Natural killer cell (primary cell): ENCODE measurements around the gene RBM25. TPM values are rescaled to one million over a fixed set of nuclear protein-coding genes. Genes with fewer than 3 reads are reported as not detected.
"Not testable (repeated sequence)": the region's sequence is repeated elsewhere in the genome, so short reads cannot be mapped to it uniquely, and the experiment has no call there.

Experiments used
- ATAC-seq, 3 donors: fragments of 150-1000 bp in 2 of 3; fragments of 200-7000 bp in 1 of 3; cut with Tn5 transposase; 1 replicate in 1 of 3; 2 replicates in 2 of 3; pipeline ENCODE4 v1.10.0; 2021; ENCODE audit warnings: mild to moderate bottlenecking in 2 of 3, moderate library complexity in 2 of 3
- DNase-seq, 2 donors: peaks; one replicate each; pipeline versions ENCODE4 v3.0.0 to v3.0.0-alpha.2; 2013 to 2021; ENCODE audit warnings: mixed read lengths in 1 of 2
- H3K27ac ChIP-seq: one replicate; pipeline ENCODE4 v1.5.1; 2013; ENCODE audit warnings: mild to moderate bottlenecking, low read length
- H3K27me3 ChIP-seq: one replicate; pipeline ENCODE4 v1.6.1; 2013; ENCODE audit warnings: low read length; ENCODE audit not compliant: control insufficient read depth, insufficient read depth
- H3K36me3 ChIP-seq: one replicate; pipeline ENCODE4 v1.6.1; 2013; ENCODE audit warnings: low read length; ENCODE audit not compliant: control insufficient read depth, insufficient read depth
- H3K4me1 ChIP-seq: one replicate; pipeline ENCODE4 v1.6.1; 2013; ENCODE audit warnings: low read length; ENCODE audit not compliant: control insufficient read depth, insufficient read depth
- H3K4me3 ChIP-seq: one replicate; pipeline ENCODE4 v1.5.1; 2013; ENCODE audit warnings: low read length
- H3K9me3 ChIP-seq: one replicate; pipeline ENCODE4 v1.6.1; 2013; ENCODE audit warnings: low read length; ENCODE audit not compliant: control insufficient read depth, insufficient read depth
- H3K27ac Mint-ChIP-seq, 2 donors: one replicate each; pipeline ENCODE4 v1.8.0; 2022; ENCODE audit warnings: mild to moderate bottlenecking in 2 of 2, mixed read lengths in 2 of 2, moderate library complexity in 1 of 2
- H3K27me3 Mint-ChIP-seq, 2 donors: one replicate each; pipeline ENCODE4 v1.8.0; 2022; ENCODE audit warnings: low read depth in 2 of 2, mixed read lengths in 2 of 2
- H3K36me3 Mint-ChIP-seq: one replicate; pipeline ENCODE4 v1.8.0; 2022; ENCODE audit warnings: mixed read lengths
- H3K4me1 Mint-ChIP-seq, 2 donors: one replicate each; pipeline ENCODE4 v1.8.0; 2022; ENCODE audit warnings: mixed read lengths in 2 of 2
- H3K4me3 Mint-ChIP-seq: one replicate; pipeline ENCODE4 v1.8.0; 2022; ENCODE audit warnings: mild to moderate bottlenecking, moderate library complexity, mixed read lengths
- H3K9me3 Mint-ChIP-seq, 2 donors: one replicate each; pipeline ENCODE4 v1.8.0; 2022; ENCODE audit warnings: mixed read lengths in 2 of 2
- WGBS: methylation state at CpG from one replicate; pipeline ENCODE4 v1.1.7; 2013; ENCODE audit warnings: missing lambda C conversion rate; ENCODE audit not compliant: insufficient coverage; 5-methylcytosine and 5-hydroxymethylcytosine counted together
- intact Hi-C: fragments of 100-400 bp; cut with micrococcal nuclease; formaldehyde crosslinking; loops from one replicate; pipeline ENCODE4 v1.14.2; 2022
- total RNA-seq, 4 donors: library from RNA; stranded (reverse); fragments of 120-200 nt in 1 of 4; gene quantifications; one replicate each; pipeline versions ENCODE4 v1.2.3 to v1.2.4, GENCODE V29; 2013 to 2022
- TF ChIP-seq, protein P1 (sequence below): fragments of 200-600 bp; IDR thresholded peaks from one replicate; pipeline ENCODE4 v1.8.0; 2022; ENCODE audit warnings: antibody characterized with exemption

RBM25 gene
- total RNA-seq, 3 donors from 2014 or later (not counting 1 experiment from before 2014, with no cell fraction given) = 180 to 185 (median 182) TPM

DNA sequence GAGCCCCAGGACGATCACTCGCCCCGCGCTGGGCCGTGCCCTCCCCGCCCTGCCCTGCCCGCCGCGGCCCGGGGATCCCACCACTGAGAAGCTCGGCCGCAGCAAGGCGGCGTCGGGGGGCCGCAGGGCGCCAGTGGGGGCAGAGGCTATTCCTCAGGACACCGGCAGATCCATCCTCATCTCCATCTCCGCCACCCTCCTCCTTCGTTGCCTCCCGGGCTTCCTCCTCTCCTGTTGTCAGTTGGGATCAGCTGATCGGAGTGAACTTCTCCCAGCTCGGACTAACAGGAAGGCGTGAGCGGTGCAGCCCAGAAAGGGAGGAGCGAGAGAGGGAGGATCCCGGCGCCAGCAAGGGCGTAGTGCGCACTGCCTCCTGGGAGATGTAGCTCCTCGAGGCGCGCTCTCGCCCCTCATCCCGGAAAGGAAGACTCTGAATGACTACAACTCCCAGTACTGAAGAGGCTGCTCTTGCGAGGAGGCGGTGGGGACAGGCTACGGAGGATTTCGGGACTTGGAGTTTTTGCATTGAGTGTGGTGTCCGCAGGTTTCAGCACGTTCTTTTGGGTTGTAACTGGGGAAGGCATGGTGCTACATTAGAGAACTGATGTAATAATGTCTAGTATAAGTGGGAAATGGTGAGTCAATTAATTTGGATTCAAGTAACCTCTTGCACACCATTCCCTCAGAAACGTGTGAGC lies 31.3 kb upstream of the RBM25 start, which contains the start of gene ZFYVE1:
TSS of gene ZFYVE1 (minus strand) at position 262 of the 698 bp plus-strand sequence. CDS start 2,598 bp downstream, outside the sequence.
- Histone ChIP-seq H3K36me3 (peaks cover 14% of the 10 kb centered on the region), H3K9me3 (no peaks in the 10 kb centered on the region), H3K4me3 (peak within 1 kb of the TSS; percentile 79), H3K27me3 (no peaks in the 10 kb centered on the region), H3K27ac (peak within 1 kb of the TSS; percentile 57), H3K4me1 (peaks cover 10% of the 10 kb centered on the region)
- Mint-ChIP-seq H3K27me3 (no peaks in the 10 kb centered on the region), H3K4me3 (peak within 1 kb of the TSS; percentile 98), H3K4me1 (peaks cover 38 to 39% of the 10 kb centered on the region in 2 donors), H3K9me3 (no peaks in the 10 kb centered on the region), H3K27ac (peak within 1 kb of the TSS; percentile 83 to 94), H3K36me3 (peaks cover 8% of the 10 kb centered on the region)
- intact Hi-C loops = loop anchor here (1.0 kb wide), 1 partner anchor 31 kb away; the partner anchor contains the start of gene RBM25
- ATAC-seq = peak; percentile 96 to 98 (median 98)
- DNase-seq = peak; percentile 69 to 95
- under 1% methylated on average over 39 of the region's 42 CpGs for WGBS
- TF ChIP-seq, protein P1, sequence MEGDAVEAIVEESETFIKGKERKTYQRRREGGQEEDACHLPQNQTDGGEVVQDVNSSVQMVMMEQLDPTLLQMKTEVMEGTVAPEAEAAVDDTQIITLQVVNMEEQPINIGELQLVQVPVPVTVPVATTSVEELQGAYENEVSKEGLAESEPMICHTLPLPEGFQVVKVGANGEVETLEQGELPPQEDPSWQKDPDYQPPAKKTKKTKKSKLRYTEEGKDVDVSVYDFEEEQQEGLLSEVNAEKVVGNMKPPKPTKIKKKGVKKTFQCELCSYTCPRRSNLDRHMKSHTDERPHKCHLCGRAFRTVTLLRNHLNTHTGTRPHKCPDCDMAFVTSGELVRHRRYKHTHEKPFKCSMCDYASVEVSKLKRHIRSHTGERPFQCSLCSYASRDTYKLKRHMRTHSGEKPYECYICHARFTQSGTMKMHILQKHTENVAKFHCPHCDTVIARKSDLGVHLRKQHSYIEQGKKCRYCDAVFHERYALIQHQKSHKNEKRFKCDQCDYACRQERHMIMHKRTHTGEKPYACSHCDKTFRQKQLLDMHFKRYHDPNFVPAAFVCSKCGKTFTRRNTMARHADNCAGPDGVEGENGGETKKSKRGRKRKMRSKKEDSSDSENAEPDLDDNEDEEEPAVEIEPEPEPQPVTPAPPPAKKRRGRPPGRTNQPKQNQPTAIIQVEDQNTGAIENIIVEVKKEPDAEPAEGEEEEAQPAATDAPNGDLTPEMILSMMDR = no peak

DNA sequence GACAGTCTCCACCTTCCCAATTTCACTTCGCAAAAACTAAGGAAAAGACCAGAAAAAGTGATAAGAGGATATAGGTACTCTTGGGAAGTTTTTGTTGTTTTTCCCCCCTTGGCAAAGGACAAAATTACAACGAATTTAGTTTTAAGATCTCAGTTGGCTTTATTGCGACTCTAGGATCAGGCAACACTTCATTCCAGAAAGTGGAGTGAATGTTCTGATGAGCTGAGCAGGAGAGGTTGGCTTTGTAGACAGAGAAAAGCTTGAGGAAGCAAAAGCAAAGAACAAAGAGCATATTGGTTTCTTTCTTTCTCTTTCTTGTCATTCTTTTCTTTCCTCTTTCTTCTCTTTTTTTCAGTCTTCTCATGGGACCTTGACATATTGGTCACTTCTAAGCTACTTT lies 30.8 kb upstream of the RBM25 start:
- Histone ChIP-seq H3K4me1 (peaks cover 10% of the 10 kb centered on the region), H3K9me3 (no peaks in the 10 kb centered on the region), H3K27ac (no peak overlapping the region), H3K4me3 (peak overlapping the region; percentile 79), H3K27me3 (no peaks in the 10 kb centered on the region), H3K36me3 (peaks cover 10% of the 10 kb centered on the region)
- Mint-ChIP-seq H3K27me3 (no peaks in the 10 kb centered on the region), H3K9me3 (no peaks in the 10 kb centered on the region), H3K4me1 (peaks cover 32 to 34% of the 10 kb centered on the region in 2 donors), H3K36me3 (peaks cover 8% of the 10 kb centered on the region), H3K27ac (peak overlapping the region; percentile 83 to 94), H3K4me3 (peak overlapping the region; percentile 98)
- 42% methylated on average over 2 of the region's 3 CpGs for WGBS
- intact Hi-C loops = loop anchor here (1.0 kb wide), 1 partner anchor 31 kb away; the partner anchor contains the start of gene RBM25
- DNase-seq = no peak
- ATAC-seq = no peak
- TF ChIP-seq, protein P1 = no peak

DNA sequence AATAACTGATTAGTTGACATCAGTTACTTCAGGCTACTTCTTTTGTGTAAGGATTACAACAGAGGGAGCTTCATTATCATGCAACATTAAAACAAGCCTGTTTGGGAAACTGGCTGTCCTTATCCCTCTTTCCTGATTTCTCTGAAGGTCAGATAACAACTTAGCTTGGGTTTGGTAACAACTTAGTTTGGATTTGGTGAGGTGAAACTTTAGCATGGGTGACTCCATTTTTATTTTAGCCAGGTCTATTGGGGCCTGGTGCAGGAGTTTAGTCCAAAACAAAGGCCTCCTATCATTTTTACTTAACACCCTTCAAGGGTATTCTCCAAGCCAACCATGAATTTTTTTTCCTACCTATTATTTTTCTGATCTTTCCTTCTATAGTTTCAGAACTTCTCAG lies 30.4 kb upstream of the RBM25 start:
- Mint-ChIP-seq H3K4me3 (peak overlapping the region; percentile 98), H3K36me3 (peaks cover 8% of the 10 kb centered on the region), H3K27ac (peak overlapping the region in 1 of 2 donors; percentile 83), H3K4me1 (peaks cover 29 to 30% of the 10 kb centered on the region in 2 donors), H3K9me3 (no peaks in the 10 kb centered on the region), H3K27me3 (no peaks in the 10 kb centered on the region)
- H3K36me3 ChIP-seq = peaks cover 8% of the 10 kb centered on the region
- peaks cover 10% of the 10 kb centered on the region for H3K4me1 ChIP-seq
- ATAC-seq = no peak
- TF ChIP-seq, protein P1 = no peak
- no peak overlapping the region for H3K4me3 ChIP-seq
- H3K27me3 ChIP-seq = no peaks in the 10 kb centered on the region
- no peaks in the 10 kb centered on the region for H3K9me3 ChIP-seq
- no peak overlapping the region for H3K27ac ChIP-seq
- intact Hi-C loops = loop anchor here (1.0 kb wide), 1 partner anchor 30 kb away; the partner anchor contains the start of gene RBM25
- DNase-seq = no peak

DNA sequence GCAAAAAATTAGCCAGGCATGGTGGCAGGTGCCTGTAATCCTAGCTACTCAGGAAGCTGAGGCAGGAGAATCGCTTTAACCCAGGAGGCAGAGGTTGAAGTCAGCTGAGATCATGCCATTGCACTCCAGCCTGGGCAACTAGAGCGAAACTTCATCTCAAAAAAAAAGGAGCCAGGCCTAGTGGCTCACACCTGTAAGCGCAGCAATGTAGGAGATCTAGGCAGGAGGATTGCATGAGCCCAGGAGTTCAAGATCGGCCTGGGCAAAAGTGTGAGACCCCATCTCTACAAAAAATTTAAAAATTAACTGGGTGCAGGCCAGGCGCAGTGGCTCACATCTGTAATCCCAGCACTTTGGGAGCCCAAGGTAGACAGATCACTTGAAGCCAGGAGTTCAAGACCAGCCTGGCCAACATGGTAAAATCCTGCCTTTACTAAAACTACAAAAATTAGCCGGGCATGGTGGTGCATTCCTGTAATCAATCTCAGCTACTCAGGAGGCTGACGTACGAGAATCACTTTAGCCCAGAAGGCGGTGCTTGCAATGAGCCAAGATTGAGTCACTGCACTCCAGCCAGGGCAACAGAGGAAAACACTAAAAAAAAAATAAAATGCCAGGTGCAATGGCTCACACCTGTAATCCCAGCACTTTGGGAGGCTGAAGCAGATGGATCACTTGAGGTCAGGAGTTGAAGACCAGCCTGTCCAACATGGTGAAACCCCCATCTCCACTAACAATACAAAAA lies 21.5 kb upstream of the RBM25 start:
- H3K27me3 Mint-ChIP-seq, H3K27me3 ChIP-seq, H3K27ac ChIP-seq, H3K4me1 ChIP-seq, H3K36me3 ChIP-seq, ATAC-seq, H3K4me3 ChIP-seq, intact Hi-C loops, H3K9me3 ChIP-seq, H3K36me3 Mint-ChIP-seq, DNase-seq, H3K9me3 Mint-ChIP-seq, H3K4me3 Mint-ChIP-seq, H3K4me1 Mint-ChIP-seq, H3K27ac Mint-ChIP-seq: not testable (repeated sequence)
- WGBS = 96% methylated on average over 9 of the region's 9 CpGs
